KOPT-K1 (cell line): ENCODE data around the gene ULK4.
A peak's percentile ranks its signal among the peaks of the same experiment; 100 is the strongest.
"Not testable (repeated sequence)": the region's sequence is repeated elsewhere in the genome, so short reads cannot be mapped to it uniquely, and the experiment has no call there.

Experiments
- H3K27ac ChIP-seq: fragments of 200-600 bp; sonication (generic); 2 replicates; pipeline ENCODE4 v1.5.1; 2016; ENCODE audit warnings: antibody characterized with exemption, mild to moderate bottlenecking, low read depth, low read length; ENCODE audit not compliant: poor library complexity, severe bottlenecking
- H3K36me3 ChIP-seq: fragments of 200-600 bp; sonication (generic); 2 replicates; pipeline ENCODE4 v1.5.1; 2017; ENCODE audit warnings: antibody characterized with exemption, mild to moderate bottlenecking, low read length, moderate library complexity; ENCODE audit not compliant: insufficient read depth
- H3K9me3 ChIP-seq: fragments of 200-600 bp; sonication (generic); 2 replicates; pipeline ENCODE4 v1.5.1; 2017; ENCODE audit warnings: antibody characterized with exemption, low read length, mild to moderate bottlenecking; ENCODE audit not compliant: insufficient read depth, poor library complexity, severe bottlenecking

Gene ULK4

DNA sequence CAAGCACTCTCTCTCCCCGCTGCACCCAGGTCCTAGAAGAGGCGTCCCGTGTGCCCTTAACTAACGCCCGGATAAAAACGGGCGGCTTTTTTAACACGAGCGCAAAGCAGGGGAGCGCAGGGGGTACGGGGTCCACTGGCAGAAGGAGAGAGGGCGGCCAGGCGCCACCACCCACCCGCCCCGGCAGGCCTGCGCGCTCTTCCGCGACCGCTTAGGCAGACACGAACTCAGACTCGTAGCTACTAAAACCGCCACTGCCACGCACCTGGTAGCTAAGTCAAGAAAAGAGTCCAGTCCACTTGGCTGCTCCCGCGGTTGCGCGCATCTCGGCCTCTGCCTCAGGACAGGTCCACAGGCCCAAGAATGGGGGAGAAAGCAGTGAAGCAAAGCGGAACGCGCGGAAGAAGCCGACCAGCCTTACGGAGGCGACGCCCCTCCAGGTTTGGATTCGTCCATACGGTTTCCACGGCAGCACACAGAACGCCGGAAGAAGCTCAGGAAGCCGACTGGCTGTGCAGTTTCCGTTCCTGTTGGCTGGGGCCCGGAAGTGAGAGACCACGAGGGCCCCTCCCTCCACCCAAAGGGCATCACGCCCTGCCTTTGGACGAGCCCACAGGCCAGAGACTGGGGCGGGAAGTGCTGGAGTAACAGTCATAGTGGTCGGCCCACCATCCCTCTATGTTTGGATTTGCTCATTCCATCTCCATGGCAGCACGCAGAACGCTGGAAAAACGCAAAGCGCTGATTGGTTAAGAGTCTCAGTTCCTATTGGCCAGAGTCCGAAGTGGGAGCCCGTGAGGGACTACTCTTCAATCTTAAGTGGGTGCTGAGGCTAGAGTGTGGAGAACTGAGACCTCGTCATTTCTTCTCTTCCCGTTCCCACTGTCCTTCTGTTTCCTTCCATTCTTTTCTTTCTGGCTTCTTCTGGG lies at the start of gene ULK4:
Gene ULK4, minus strand, starts transcription at position 353 of the 929 bp plus-strand sequence. CDS start 7,344 bp downstream, outside the sequence.
- Histone ChIP-seq H3K9me3 (no peaks in the 10 kb centered on the region), H3K36me3 (no peaks in the 10 kb centered on the region), H3K27ac (peak within 1 kb of the TSS; percentile 63)

- Histone ChIP-seq H3K27ac (no peak overlapping the region), H3K9me3 (no peaks in the 10 kb centered on the region), H3K36me3 (no peaks in the 10 kb centered on the region)
Measured at GRCh38 chr3:42010530-42010929, 48.6 kb upstream of the ULK4 start.

- H3K27ac ChIP-seq = no peak overlapping the region
- no peaks in the 10 kb centered on the region for H3K36me3 ChIP-seq
- no peaks in the 10 kb centered on the region for H3K9me3 ChIP-seq
Measured at GRCh38 chr3:42009456-42009855, 47.6 kb upstream of the ULK4 start.

DNA sequence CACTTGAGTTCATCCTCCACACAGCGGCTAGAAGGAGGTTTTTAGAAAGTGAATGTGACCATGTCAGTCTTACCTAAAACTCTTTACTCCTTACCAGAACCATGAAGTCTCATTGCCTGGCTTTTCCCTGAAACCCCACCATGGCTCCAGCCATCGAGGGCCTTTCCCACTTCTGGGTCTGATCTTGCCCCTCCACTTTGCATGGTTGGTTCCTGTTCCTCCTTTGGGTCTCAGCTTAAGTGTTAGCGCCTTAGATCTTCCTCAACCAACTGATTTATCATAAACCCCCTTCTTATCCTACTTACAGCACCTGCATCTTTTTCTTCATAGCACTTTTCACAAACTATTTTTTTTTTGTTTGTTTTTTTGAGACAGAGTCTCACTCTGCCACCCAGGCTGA lies 45.9 kb upstream of the ULK4 start:
- no peaks in the 10 kb centered on the region for H3K36me3 ChIP-seq
- H3K27ac ChIP-seq = no peak overlapping the region
- no peaks in the 10 kb centered on the region for H3K9me3 ChIP-seq

GRCh38 chr3:42005401-42005800 lies 43.5 kb upstream of the ULK4 start:
- H3K9me3 ChIP-seq = no peaks in the 10 kb centered on the region
- no peaks in the 10 kb centered on the region for H3K36me3 ChIP-seq
- H3K27ac ChIP-seq = no peak overlapping the region

DNA sequence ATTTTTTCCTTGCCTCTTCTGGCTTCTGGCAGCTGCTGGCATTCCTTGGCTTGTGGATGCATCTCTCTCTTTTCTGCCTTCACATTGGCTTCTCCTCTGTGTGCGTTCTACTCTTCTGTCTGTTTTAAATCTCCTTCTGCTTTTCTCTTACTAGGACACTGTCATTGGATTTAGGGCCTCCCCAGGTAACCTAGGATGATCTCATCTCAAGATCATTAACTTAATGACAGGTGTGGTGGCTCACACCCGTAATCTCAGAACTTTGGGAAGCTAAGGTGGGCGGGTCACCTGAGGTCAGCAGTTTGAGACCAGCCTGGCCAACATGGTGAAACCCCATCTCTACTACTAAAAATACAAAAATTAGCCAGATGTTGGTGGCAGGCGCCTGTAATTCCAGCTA lies 40.9 kb upstream of the ULK4 start:
- Histone ChIP-seq H3K9me3 (no peaks in the 10 kb centered on the region), H3K27ac (no peak overlapping the region), H3K36me3 (no peaks in the 10 kb centered on the region)

- no peaks in the 10 kb centered on the region for H3K9me3 ChIP-seq
- no peak overlapping the region for H3K27ac ChIP-seq
- no peaks in the 10 kb centered on the region for H3K36me3 ChIP-seq
Measured at GRCh38 chr3:42001777-42002176, 39.9 kb upstream of the ULK4 start.

DNA sequence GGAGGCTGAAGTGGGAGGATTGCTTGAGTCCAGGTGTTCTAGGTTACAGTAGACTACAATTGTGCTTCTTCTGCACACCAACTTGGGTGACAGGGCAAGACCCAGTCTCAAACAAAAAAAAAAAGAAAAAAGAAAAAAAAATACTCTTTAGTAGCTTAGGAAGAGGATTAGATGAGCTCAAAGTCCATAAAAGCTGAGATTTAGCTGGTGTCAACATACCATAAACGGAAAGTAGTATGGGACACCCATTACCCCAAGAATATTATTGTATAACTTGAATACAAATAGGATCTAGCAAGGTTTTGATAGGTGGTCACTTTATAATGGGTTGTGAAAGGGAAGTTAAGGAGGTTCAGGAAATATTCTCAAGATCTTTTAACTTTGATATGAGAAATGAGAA lies 38.0 kb upstream of the ULK4 start:
- Histone ChIP-seq H3K36me3 (no peaks in the 10 kb centered on the region), H3K9me3 (no peaks in the 10 kb centered on the region), H3K27ac (no peak overlapping the region)

DNA sequence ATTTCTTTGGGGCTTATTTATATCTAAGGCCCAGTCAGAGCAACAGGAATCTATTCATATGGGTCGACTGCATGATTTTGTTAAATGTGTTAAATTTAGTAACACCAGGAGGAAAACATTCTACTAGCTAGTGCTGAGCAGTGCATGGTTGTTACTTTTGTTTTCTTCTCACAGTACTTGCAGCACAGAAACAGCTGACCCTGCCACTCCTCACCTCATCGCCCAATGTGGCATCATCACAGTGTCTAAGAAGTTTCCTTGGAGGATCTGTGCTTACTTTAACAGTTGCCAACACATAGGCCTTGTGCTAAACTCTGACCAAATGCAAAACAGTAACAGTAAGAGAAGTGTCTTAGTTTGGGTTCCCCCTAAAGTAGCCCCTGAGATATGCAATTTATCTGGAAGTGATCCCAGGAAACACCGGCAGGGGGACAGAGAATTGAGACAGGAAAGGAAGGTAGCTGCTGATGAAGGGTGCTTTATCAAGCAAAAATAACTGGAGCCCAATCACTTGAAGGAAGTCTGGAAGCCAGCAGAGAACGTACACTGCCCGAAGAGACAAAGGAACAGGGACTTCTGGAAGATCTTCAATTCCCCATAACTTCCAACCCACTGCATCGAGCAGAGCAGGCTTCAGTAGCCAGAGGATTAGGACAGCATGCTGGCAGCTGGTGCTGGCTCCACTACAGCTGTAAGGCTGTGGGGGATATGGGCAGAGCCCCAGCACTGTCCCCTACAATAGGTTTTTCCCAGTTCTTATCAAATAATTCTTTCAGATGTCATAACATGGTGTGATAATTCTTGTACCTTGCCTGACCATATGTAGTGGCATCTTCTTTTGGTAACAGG lies 36.0 kb upstream of the ULK4 start:
- Histone ChIP-seq H3K9me3 (no peaks in the 10 kb centered on the region), H3K36me3 (no peaks in the 10 kb centered on the region), H3K27ac (no peak overlapping the region)

- no peaks in the 10 kb centered on the region for H3K36me3 ChIP-seq
- no peak overlapping the region for H3K27ac ChIP-seq
- H3K9me3 ChIP-seq = no peaks in the 10 kb centered on the region
Measured at GRCh38 chr3:41991437-41991836, 29.5 kb upstream of the ULK4 start.

DNA sequence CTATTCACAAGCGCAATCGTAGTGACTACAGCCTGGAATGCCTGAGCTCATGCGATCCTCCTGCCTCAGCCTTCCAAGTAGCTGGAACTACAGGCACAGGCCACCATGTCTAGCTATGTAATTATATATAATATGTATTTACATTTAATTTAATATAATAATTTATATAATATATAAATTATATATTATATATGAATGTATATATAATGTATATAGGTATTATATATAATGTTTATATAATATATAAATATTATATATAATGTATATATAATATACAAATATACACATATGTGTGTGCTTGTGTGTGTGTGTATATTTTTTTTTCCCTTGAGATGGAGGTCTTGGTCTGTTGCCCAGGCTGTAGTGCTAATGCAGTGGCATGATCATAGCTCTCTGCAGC lies 27.6 kb upstream of the ULK4 start:
- H3K9me3 ChIP-seq = no peaks in the 10 kb centered on the region
- no peak overlapping the region for H3K27ac ChIP-seq
- no peaks in the 10 kb centered on the region for H3K36me3 ChIP-seq

- Histone ChIP-seq H3K9me3 (no peaks in the 10 kb centered on the region), H3K27ac (no peak overlapping the region), H3K36me3 (no peaks in the 10 kb centered on the region)
Measured at GRCh38 chr3:41987627-41988026, 25.7 kb upstream of the ULK4 start.

- Histone ChIP-seq H3K9me3 (no peaks in the 10 kb centered on the region), H3K36me3 (no peaks in the 10 kb centered on the region)
Measured at GRCh38 chr3:41986561-41986960, 24.7 kb upstream of the ULK4 start.

GRCh38 chr3:41985018-41985417 lies 23.1 kb upstream of the ULK4 start:
- Histone ChIP-seq H3K36me3 (no peaks in the 10 kb centered on the region), H3K9me3 (no peaks in the 10 kb centered on the region), H3K27ac (no peak overlapping the region)

More at GRCh38 chr3:41986561-41986960, 24.7 kb upstream of the ULK4 start:
- H3K27ac ChIP-seq = no peak overlapping the region

DNA sequence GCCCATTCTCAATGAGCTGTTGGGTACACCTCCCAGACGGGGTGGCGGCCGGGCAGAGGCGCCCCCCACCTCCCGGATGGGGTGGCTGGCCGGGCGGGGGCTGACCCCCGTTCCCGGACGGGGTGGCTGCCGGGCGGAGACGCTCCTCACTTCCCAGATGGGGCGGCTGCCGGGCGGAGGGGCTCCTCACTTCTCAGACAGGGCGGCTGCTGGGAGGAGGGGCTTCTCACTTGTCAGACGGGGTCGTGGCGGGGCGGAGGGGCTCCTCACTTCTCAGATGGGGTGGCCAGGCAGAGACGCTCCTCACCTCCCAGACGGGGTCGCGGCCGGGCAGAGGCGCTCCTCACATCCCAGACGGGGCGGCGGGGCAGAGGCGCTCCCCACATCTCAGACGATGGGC lies 21.2 kb upstream of the ULK4 start:
- not testable (repeated sequence) for H3K9me3 ChIP-seq, H3K36me3 ChIP-seq, H3K27ac ChIP-seq
